NCI-H748 treated with DMSO at 0.1 percent for 48 hours (cell line): ENCODE results near the gene THEMIS2.
"Not testable (repeated sequence)": the region's sequence is repeated elsewhere in the genome, so short reads cannot be mapped to it uniquely, and the experiment has no call there.

Experiments used
- DNase-seq: peaks from one replicate; lab custom pipeline; 2025; lab: John Stamatoyannopoulos, UW

THEMIS2 gene

GRCh38 chr1:27862671-27863537 lies 9.4 kb upstream of the THEMIS2 start:
- DNase-seq = no peak

GRCh38 chr1:27863538-27863915 lies 8.8 kb upstream of the THEMIS2 start:
- no peak for DNase-seq

GRCh38 chr1:27864264-27864895 lies 8.0 kb upstream of the THEMIS2 start:
- no peak for DNase-seq

- no peak for DNase-seq
Measured at GRCh38 chr1:27865821-27866220, 6.5 kb upstream of the THEMIS2 start.

GRCh38 chr1:27868556-27868931 lies 3.8 kb upstream of the THEMIS2 start:
- DNase-seq = no peak

- no peak for DNase-seq
Measured at GRCh38 chr1:27868932-27869718, 3.2 kb upstream of the THEMIS2 start.

GRCh38 chr1:27869719-27870085 lies 2.6 kb upstream of the THEMIS2 start:
- DNase-seq = no peak

GRCh38 chr1:27871076-27871475 lies 1.3 kb upstream of the THEMIS2 start:
- DNase-seq = not testable (repeated sequence)

- no peak for DNase-seq
Measured at GRCh38 chr1:27872802-27873551, 633 bp downstream of the THEMIS2 start.

GRCh38 chr1:27873671-27874384 lies 1.5 kb downstream of the THEMIS2 start:
- DNase-seq = no peak

GRCh38 chr1:27876341-27877114 lies 4.2 kb downstream of the THEMIS2 start:
- no peak for DNase-seq

- no peak for DNase-seq
Measured at GRCh38 chr1:27877115-27877416, 4.7 kb downstream of the THEMIS2 start.

GRCh38 chr1:27878039-27878438 lies 5.7 kb downstream of the THEMIS2 start:
- DNase-seq = no peak

GRCh38 chr1:27878787-27879335 lies 6.5 kb downstream of the THEMIS2 start:
- DNase-seq = no peak

GRCh38 chr1:27879374-27880082 lies 7.2 kb downstream of the THEMIS2 start:
- DNase-seq = no peak

- DNase-seq = no peak
Measured at GRCh38 chr1:27882543-27882903, 10.2 kb downstream of the THEMIS2 start.

GRCh38 chr1:27883536-27883935 lies 11.2 kb downstream of the THEMIS2 start:
- no peak for DNase-seq

GRCh38 chr1:27884006-27884954 lies 11.9 kb downstream of the THEMIS2 start:
- no peak for DNase-seq

- DNase-seq = no peak
Measured at GRCh38 chr1:27885114-27885528, 12.8 kb downstream of the THEMIS2 start.
